ENCODE measurements around the gene GUCA1C. TPM values are rescaled to one million over a fixed set of nuclear protein-coding genes. Genes with fewer than 3 reads are reported as not detected.

The GUCA1C gene
- total RNA-seq, 4 donors from 2014 or later: not detected

DNA sequence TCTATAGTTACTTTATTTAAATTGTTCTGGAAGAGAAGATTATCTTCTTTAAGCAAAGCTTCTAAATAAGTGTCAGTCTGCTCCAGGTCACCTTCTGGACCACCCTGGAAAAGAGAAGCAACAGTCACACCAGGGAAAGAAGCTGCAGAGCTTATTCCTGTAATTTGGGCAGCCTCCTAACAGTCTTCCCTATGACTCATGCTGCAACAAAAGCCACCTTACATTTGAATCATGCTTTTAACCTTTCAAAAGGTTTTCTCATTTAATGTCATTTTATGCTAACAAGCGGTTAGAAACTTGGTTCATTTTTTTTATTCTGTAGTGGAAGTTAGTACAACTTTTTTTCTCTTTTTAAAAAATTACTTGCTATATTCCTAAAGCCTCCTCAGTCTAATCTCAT, 5.3 kb upstream of the GUCA1C start:
- WGBS, 2 donors (ENCODE audit: low coverage in 1 of 2): 55 to 64% methylated on average over 1 of the region's 1 CpG
- no peaks in the 10 kb centered on the region for H3K36me3 ChIP-seq
- no peaks in the 10 kb centered on the region for H3K4me1 ChIP-seq
- in situ Hi-C loops (cut with MboI; ENCODE audit: low pct_ligation_motif_present in 1 of 4, low pct_unique_long_range_greater_than_20kb in 1 of 4, low sequenced_read_pairs in 3 of 4): no loop called here
- intact Hi-C loops (cut with DNase I; ENCODE audit: low total_unique reads): no loop called here
- H3K4me3 ChIP-seq: no peak overlapping the region
- H3K27ac ChIP-seq: no peak overlapping the region
- no peaks in the 10 kb centered on the region for H3K9me3 ChIP-seq
- H3K27me3 ChIP-seq: no peaks in the 10 kb centered on the region
- no peak for DNase-seq
- TF ChIP-seq EP300 (IDR thresholded peaks at IDR 0.05; ENCODE audit: low read depth): no peak
- no peak for TF ChIP-seq POLR2AphosphoS5 (IDR thresholded peaks at IDR 0.05)
- TF ChIP-seq, protein P1, sequence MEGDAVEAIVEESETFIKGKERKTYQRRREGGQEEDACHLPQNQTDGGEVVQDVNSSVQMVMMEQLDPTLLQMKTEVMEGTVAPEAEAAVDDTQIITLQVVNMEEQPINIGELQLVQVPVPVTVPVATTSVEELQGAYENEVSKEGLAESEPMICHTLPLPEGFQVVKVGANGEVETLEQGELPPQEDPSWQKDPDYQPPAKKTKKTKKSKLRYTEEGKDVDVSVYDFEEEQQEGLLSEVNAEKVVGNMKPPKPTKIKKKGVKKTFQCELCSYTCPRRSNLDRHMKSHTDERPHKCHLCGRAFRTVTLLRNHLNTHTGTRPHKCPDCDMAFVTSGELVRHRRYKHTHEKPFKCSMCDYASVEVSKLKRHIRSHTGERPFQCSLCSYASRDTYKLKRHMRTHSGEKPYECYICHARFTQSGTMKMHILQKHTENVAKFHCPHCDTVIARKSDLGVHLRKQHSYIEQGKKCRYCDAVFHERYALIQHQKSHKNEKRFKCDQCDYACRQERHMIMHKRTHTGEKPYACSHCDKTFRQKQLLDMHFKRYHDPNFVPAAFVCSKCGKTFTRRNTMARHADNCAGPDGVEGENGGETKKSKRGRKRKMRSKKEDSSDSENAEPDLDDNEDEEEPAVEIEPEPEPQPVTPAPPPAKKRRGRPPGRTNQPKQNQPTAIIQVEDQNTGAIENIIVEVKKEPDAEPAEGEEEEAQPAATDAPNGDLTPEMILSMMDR (IDR thresholded peaks at IDR 0.05): no peak
- no peak for TF ChIP-seq POLR2A (IDR thresholded peaks at IDR 0.05)

GRCh38 chr3:108953210-108953609, 469 bp downstream of the GUCA1C start:
- in situ Hi-C loops (cut with MboI; ENCODE audit: low pct_ligation_motif_present in 1 of 4, low pct_unique_long_range_greater_than_20kb in 1 of 4, low sequenced_read_pairs in 3 of 4): no loop called here

DNA sequence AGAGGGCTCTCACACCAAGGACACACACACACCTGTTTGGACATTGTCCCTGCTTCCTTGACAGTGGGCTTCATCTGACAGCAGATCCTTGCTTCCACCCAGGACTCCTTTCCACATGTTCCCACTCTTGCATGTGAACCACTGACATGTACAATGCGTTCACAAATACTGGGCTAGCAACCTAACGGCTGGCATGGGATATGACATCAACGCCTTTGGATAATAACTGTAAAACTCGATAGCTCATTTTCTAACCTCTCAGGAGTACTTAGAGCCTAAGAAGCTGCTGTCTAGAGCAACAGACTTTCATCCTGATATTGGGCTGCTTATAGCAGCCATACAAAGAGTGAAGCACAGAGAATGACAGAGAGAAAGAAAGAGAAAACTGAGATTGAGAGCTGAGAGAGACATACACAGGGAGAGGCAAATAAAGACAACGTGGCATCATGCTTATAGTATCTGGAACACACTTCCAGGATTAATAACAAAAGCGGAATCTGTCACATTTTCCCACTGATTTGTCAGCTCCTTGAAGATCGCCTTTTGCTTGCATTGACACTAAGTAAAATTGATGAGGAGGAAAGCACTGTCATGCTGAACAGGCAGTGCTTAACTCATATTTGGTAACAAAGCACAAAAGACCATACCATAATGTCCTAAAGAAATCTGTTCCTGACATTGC, 1.7 kb downstream of the GUCA1C start:
- in situ Hi-C loops (cut with MboI; ENCODE audit: low pct_ligation_motif_present in 1 of 4, low pct_unique_long_range_greater_than_20kb in 1 of 4, low sequenced_read_pairs in 3 of 4) (no loop called here), intact Hi-C loops (cut with DNase I; ENCODE audit: low total_unique reads) (no loop called here)
- H3K27ac ChIP-seq: no peak overlapping the region
- TF ChIP-seq POLR2A (IDR thresholded peaks at IDR 0.05) (no peak), EP300 (IDR thresholded peaks at IDR 0.05; ENCODE audit: low read depth) (no peak), POLR2AphosphoS5 (IDR thresholded peaks at IDR 0.05) (no peak)
- TF ChIP-seq, protein P1 (IDR thresholded peaks at IDR 0.05): no peak
- 82 to 84% methylated on average over 4 to 7 of the region's 7 CpGs for WGBS, 2 donors (ENCODE audit: low coverage in 1 of 2)
- no peak for DNase-seq
- no peaks in the 10 kb centered on the region for H3K36me3 ChIP-seq
- H3K9me3 ChIP-seq: no peaks in the 10 kb centered on the region
- no peaks in the 10 kb centered on the region for H3K4me1 ChIP-seq
- H3K4me3 ChIP-seq: no peak overlapping the region
- no peaks in the 10 kb centered on the region for H3K27me3 ChIP-seq

More at GRCh38 chr3:108953210-108953609, 469 bp downstream of the GUCA1C start:
- WGBS, 2 donors (ENCODE audit: low coverage in 1 of 2): 74 to 75% methylated on average over 4 of the region's 4 CpGs
- Histone ChIP-seq H3K27me3 (no peaks in the 10 kb centered on the region), H3K27ac (no peak overlapping the region), H3K4me3 (no peak overlapping the region), H3K4me1 (no peaks in the 10 kb centered on the region), H3K9me3 (no peaks in the 10 kb centered on the region), H3K36me3 (no peaks in the 10 kb centered on the region)
- intact Hi-C loops (cut with DNase I; ENCODE audit: low total_unique reads): no loop called here
- DNase-seq: no peak
- TF ChIP-seq POLR2AphosphoS5 (IDR thresholded peaks at IDR 0.05) (no peak), EP300 (IDR thresholded peaks at IDR 0.05; ENCODE audit: low read depth) (no peak)
- TF ChIP-seq, protein P1 (IDR thresholded peaks at IDR 0.05): no peak

- in situ Hi-C loops (cut with MboI; ENCODE audit: low pct_ligation_motif_present in 1 of 4, low pct_unique_long_range_greater_than_20kb in 1 of 4, low sequenced_read_pairs in 3 of 4): no loop called here
- Histone ChIP-seq H3K9me3 (no peaks in the 10 kb centered on the region), H3K36me3 (no peaks in the 10 kb centered on the region), H3K4me1 (no peaks in the 10 kb centered on the region), H3K27me3 (no peaks in the 10 kb centered on the region), H3K4me3 (no peak overlapping the region), H3K27ac (no peak overlapping the region)
- WGBS, 2 donors (ENCODE audit: low coverage in 1 of 2): 25 to 68% methylated on average over 1 to 2 of the region's 2 CpGs
- DNase-seq: no peak
- intact Hi-C loops (cut with DNase I; ENCODE audit: low total_unique reads): no loop called here
- TF ChIP-seq EP300 (IDR thresholded peaks at IDR 0.05; ENCODE audit: low read depth) (no peak), POLR2A (IDR thresholded peaks at IDR 0.05) (no peak)
- TF ChIP-seq, protein P1 (IDR thresholded peaks at IDR 0.05): no peak
These were observed 5.8 kb downstream of the GUCA1C start for GRCh38 chr3:108947855-108948254.

Data from transverse colon (tissue), 4 donors.